Activated T-cell treated with anti-CD3 and anti-CD28 coated beads, Interleukin-2, amount 50 U/mL, for 4 hours (primary cell): Measurements from ENCODE around the gene MAPK8IP3. TPM values are rescaled to one million over a fixed set of nuclear protein-coding genes. Genes with fewer than 3 reads are reported as not detected.

Experiments
- ATAC-seq, 2 donors: fragments of 200-7000 bp; cut with Tn5 transposase; one replicate each; pipeline ENCODE4 v1.10.0; 2021
- DNase-seq: peaks from one replicate; pipeline ENCODE4 v3.0.0-alpha.2; 2020
- H3K27me3 Mint-ChIP-seq: one replicate; pipeline ENCODE4 v1.8.0; 2021; ENCODE audit warnings: low read depth, mixed read lengths
- H3K36me3 Mint-ChIP-seq: one replicate; pipeline ENCODE4 v1.8.0; 2022; ENCODE audit warnings: mixed read lengths; ENCODE audit not compliant: insufficient read depth
- H3K4me1 Mint-ChIP-seq: one replicate; pipeline ENCODE4 v1.8.0; 2021; ENCODE audit warnings: low read depth, mixed read lengths
- H3K4me3 Mint-ChIP-seq: one replicate; pipeline ENCODE4 v1.8.0; 2021; ENCODE audit warnings: mild to moderate bottlenecking, moderate library complexity, mixed read lengths
- H3K9me3 Mint-ChIP-seq: one replicate; pipeline ENCODE4 v1.8.0; 2021; ENCODE audit warnings: mixed read lengths
- total RNA-seq, 3 donors: library from RNA; stranded (reverse); gene quantifications; one replicate each; pipeline ENCODE4 v1.2.1, GENCODE V29; 2021

MAPK8IP3 gene
- total RNA-seq, 3 donors from 2014 or later, result 76.3 to 89.4 (median 78.1) TPM

DNA sequence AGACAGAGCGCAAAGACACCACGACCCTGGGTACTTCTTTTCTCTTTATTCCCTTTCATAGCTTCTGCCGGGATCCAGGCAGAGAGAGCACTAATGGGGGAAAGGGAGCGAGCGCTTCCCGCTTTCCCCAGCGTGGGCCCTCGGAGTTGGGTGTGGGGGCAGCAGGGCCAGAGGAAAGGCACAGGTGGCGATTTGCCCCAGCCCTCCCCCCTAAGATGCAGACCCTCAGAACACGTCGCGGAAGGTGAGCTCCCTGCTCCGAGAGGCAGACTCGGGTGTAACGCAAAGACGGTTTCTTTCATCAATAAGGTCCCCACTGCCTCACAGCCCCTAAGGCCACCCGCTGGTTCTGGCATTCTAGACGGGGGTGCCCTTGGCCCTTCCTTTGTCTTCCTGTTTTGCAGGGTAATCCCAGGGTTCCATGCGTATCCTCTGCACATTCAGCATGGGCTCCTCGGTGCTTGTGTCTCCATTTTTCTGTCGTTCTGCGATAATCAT lies 65.9 kb downstream of the MAPK8IP3 start:
- DNase-seq, result no peak
- Mint-ChIP-seq H3K9me3 (no peaks in the 10 kb centered on the region), H3K27me3 (no peaks in the 10 kb centered on the region), H3K4me1 (peaks cover 14% of the 10 kb centered on the region), H3K4me3 (peak overlapping the region; percentile 100), H3K36me3 (peaks cover 10% of the 10 kb centered on the region)
- no peak for ATAC-seq

DNA sequence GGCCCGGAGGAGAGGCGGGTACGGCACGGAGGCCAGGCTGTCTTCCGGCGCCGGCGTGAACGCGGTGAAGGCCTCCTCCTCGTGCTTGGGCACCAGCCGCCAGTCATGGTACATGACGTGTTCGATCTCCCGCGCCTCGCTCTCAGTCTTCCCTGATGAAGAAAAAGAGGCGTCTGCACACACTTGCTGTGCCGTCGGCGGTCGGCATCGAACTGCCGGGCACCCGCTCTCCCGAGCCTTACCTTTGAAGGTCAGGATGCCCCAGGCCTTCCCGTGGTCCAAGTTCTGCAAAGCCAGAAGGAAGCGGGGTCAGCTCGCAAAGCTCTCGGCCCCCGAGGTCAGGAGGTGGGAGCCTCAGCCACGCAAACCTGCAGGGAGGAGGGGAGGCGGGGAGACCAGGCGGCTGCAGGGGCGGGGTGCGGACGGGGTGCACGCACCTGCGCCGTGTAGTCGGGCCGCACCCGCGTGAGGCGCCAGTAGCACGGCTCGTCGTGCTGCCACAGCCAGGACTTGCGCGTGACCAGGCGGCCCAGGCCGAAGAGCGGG lies 66.4 kb downstream of the MAPK8IP3 start, which contains the start of gene EME2:
TSS of gene EME2 (plus strand) at position 449 of the 546 bp plus-strand sequence. CDS start 418 bp downstream, outside the sequence.
- Mint-ChIP-seq H3K36me3 (peaks cover 7% of the 10 kb centered on the region), H3K27me3 (no peaks in the 10 kb centered on the region), H3K9me3 (no peaks in the 10 kb centered on the region), H3K4me1 (peaks cover 14% of the 10 kb centered on the region), H3K4me3 (peak within 1 kb of the TSS; percentile 100)
- peak; percentile 42 for DNase-seq
- peak; percentile 36 to 39 for ATAC-seq

DNA sequence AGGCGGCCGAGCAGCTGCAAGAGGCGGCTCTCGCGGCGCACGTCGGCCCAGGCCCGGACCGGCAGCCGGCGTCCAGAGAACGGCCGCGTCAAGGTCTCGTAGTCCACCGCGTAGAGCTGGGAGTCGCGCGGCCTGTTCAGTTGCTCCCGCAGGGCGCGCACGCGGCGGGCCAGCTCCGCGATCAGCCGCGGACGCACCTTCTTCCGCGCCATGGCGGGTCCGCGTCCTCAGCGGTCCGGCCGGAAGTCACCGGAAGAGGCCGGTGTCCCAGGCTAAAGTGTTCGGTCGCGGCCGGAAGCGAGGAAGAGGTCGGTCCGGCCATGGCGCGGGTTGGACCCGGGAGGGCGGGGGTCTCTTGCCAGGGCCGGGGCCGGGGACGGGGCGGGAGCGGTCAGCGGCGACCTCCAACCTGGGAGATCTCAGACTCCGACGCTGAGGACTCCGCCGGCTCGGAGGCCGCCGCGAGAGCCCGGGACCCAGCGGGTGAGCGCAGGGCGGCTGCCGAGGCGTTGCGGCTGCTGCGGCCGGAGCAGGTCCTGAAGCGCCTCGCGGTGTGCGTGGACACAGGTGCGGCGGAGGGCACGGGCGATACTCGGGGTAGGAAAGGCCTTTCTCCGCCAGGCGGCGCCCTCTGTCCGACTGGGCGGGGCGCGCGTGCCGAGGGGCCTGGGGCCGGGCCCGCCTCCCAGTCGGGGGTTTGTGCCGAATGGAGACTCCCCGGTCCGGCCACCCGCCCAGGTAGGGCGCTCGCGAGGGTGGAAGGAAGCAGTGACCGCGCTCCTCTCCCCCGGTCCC lies 67.1 kb downstream of the MAPK8IP3 start, which contains the start of gene MRPS34:
TSS of gene MRPS34 (minus strand) at position 227 of the 795 bp plus-strand sequence. CDS start at position 212, 15 bp downstream.
- H3K27me3 Mint-ChIP-seq, result no peaks in the 10 kb centered on the region
- DNase-seq (peak; percentile 71), ATAC-seq (peak; percentile 55 to 59)
- no peaks in the 10 kb centered on the region for H3K9me3 Mint-ChIP-seq
- peaks cover 5% of the 10 kb centered on the region for H3K36me3 Mint-ChIP-seq
- H3K4me1 Mint-ChIP-seq, result peaks cover 14% of the 10 kb centered on the region
- peak within 1 kb of the TSS; percentile 100 for H3K4me3 Mint-ChIP-seq

DNA sequence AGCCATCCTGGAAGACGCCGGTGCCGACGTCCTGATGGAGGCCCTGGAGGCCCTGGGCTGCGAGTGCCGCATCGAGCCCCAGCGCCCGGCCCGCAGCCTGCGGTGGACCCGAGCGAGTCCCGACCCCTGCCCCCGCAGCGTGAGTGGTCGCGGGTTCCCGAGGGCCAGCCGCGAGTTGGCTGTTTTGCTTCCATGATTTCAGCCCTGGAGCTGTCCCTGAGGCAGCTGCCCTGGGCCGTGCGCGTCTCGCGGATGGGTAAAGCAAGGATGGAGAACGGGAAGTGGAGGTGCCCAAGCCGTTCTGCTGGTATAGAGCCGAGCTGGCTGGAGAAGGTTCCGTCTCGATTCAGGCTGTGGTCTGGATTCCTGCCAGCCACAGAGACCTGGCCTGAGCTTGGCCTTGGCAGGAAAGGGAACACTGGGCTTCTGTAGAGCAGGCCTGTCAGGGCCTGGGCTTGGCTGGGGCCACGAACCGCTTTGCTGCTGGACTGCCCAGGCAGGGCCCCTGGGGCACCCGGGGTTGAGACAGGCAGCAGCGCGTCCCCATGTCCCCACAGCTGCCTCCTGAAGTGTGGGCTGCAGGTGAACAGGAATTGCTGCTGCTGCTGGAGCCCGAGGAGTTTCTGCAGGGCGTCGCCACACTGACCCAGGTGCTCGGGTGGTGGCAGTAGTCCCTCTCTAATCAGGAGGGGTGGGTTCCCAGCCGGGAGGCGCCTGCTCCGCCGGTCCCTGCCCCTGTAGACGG lies 67.9 kb downstream of the MAPK8IP3 start:
- ATAC-seq (peak in 1 of 2 donors; percentile 3), DNase-seq (no peak)
- Mint-ChIP-seq H3K36me3 (peaks cover 5% of the 10 kb centered on the region), H3K27me3 (no peaks in the 10 kb centered on the region), H3K4me3 (peak overlapping the region; percentile 100), H3K9me3 (no peaks in the 10 kb centered on the region), H3K4me1 (peaks cover 14% of the 10 kb centered on the region)

DNA sequence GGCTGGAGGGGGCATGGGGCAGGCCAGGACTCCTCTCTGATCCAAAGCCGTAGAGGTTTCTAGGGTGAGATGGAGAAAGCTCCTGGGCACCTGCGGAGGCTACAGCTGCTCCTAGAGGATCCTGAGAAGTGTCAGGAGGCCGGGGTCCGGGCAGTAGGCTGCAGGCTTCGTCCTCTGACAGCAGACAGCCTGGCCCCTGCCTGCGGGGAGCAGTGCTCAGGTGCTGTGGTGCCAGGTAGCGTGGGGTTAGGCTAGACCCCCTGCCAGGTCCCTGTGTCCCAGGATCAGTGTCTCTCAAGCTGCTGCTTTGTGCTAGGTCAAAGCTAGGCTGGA lies 68.4 kb downstream of the MAPK8IP3 start:
- peak overlapping the region; percentile 100 for H3K4me3 Mint-ChIP-seq

DNA sequence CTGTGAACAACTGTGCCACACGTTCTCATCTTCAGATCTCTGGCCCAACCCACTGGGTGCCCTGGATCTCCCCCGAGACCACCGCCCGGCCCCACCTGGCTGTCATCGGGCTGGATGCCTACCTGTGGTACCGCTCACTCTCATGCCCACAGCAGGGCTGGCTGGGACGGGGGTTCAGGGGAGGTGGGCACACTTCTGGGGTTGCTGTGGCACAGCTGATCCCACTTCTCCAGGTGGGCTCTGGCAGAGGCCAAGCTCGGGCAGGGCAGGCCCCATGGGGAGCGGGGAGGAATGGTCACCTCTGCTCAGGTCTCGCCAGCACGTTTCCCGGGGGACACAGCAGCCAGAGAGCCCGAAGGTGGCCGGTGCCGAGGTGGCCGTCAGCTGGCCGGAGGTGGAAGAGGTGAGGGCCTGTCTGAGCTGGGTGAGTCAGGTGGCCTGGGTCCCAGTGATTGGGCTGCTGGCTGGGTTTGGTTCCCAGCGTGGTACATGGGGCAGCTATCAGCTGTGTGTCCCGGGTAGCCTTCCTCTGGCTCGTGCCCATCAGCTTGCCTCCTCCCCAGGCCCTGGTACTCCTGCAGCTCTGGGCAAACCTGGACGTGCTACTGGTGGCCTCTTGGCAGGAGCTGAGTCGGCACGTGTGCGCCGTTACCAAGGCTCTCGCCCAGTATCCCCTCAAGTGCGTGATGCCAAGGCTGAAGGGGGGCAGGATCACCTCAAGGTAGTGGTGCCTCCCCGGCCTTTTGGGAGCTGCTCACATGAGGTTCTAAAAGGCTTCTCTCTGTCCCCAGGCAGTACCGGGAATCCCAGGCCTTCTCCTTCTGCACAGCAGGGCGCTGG lies 69.2 kb downstream of the MAPK8IP3 start:
- H3K4me1 Mint-ChIP-seq, result peaks cover 11% of the 10 kb centered on the region
- H3K36me3 Mint-ChIP-seq, result peaks cover 5% of the 10 kb centered on the region
- DNase-seq (no peak), ATAC-seq (no peak)
- no peaks in the 10 kb centered on the region for H3K9me3 Mint-ChIP-seq
- H3K27me3 Mint-ChIP-seq, result no peaks in the 10 kb centered on the region
- H3K4me3 Mint-ChIP-seq, result peak overlapping the region; percentile 49

More for the DNA sequence above, 68.4 kb downstream of the MAPK8IP3 start:
- Mint-ChIP-seq H3K9me3 (no peaks in the 10 kb centered on the region), H3K36me3 (peaks cover 5% of the 10 kb centered on the region), H3K4me1 (peaks cover 14% of the 10 kb centered on the region), H3K27me3 (no peaks in the 10 kb centered on the region)
- ATAC-seq (no peak), DNase-seq (no peak)

DNA sequence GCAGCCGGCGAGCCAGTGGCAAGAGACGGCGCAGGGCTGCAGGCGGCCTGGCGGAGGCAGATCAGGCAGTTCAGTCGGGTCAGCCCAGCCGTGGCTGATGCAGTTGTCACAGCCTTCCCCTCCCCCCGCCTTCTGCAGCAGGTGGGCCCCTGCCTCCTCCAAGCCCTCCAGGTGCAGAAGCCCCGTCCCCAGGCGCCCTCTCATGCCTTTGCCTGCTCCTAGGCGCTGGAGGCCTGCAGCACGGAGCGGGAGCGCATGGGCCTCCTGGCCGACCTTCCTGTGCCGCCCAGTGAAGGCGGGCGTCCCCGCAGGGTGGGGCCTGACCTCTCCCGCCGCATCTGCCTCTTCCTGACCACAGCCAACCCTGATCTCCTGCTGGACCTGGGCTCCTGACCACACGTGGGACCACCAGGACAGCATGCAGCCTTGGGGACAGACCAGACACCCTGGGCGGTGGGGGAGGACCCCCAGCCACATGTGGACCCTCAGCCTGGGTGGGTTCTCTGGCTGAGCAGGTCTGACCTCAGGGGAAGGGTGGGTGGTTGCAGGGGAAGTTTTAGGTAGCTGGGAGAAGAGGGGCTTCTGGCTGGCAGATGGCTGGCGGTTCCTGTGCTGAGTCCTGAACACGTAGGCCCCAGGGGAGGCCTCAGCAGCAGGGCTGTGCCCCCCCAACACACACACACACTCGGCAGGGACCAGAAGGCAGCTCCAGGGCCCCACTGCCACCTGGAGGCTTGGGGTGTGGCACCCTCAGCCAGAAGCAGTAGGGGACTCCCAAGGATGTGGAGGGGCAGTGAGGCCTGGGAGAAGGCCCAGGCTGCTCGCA lies 70.1 kb downstream of the MAPK8IP3 start:
- Mint-ChIP-seq H3K4me1 (peaks cover 9% of the 10 kb centered on the region), H3K9me3 (no peaks in the 10 kb centered on the region), H3K36me3 (peaks cover 5% of the 10 kb centered on the region), H3K27me3 (no peaks in the 10 kb centered on the region), H3K4me3 (no peak overlapping the region)
- ATAC-seq, result no peak
- no peak for DNase-seq

DNA sequence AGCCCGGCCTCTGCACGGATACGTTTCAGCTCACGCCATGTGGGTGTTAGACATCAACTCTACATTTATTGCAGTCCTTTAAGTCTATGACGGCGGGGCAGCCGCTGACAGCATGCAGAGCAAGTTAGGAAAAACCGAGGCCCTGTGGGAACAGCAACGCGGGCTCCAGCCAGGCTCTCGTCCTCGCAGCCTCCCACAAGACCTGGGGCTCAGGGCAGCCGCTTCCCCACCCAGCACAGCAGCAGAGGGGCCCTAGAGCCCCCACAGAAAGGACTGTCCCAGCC lies 70.6 kb downstream of the MAPK8IP3 start:
- ATAC-seq (no peak), DNase-seq (no peak)
- Mint-ChIP-seq H3K4me1 (peaks cover 11% of the 10 kb centered on the region), H3K36me3 (peaks cover 5% of the 10 kb centered on the region), H3K4me3 (no peak overlapping the region), H3K27me3 (no peaks in the 10 kb centered on the region), H3K9me3 (no peaks in the 10 kb centered on the region)

DNA sequence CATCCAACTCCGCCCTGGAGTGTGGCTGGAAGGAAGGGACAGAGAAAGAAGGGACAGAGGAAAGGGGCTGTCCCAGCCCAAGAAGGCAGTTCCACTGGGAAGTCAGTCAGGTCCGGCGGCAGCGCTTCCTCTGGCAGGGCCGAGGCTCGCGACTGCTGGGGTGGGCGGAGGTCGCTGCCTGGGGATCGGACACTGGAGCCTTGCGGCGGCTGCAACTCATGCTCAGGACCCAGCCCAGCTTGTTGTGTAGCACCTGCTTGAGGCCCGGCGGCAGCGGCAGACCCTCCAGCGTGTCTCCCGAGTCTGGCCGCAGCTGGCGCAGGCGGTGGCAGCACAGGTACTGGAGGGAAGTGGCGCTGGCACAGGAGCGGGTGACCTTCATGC lies 71.0 kb downstream of the MAPK8IP3 start:
- no peaks in the 10 kb centered on the region for H3K27me3 Mint-ChIP-seq
- no peaks in the 10 kb centered on the region for H3K9me3 Mint-ChIP-seq
- DNase-seq, result no peak
- peaks cover 5% of the 10 kb centered on the region for H3K36me3 Mint-ChIP-seq
- H3K4me3 Mint-ChIP-seq, result no peak overlapping the region
- peaks cover 14% of the 10 kb centered on the region for H3K4me1 Mint-ChIP-seq
- no peak for ATAC-seq

DNA sequence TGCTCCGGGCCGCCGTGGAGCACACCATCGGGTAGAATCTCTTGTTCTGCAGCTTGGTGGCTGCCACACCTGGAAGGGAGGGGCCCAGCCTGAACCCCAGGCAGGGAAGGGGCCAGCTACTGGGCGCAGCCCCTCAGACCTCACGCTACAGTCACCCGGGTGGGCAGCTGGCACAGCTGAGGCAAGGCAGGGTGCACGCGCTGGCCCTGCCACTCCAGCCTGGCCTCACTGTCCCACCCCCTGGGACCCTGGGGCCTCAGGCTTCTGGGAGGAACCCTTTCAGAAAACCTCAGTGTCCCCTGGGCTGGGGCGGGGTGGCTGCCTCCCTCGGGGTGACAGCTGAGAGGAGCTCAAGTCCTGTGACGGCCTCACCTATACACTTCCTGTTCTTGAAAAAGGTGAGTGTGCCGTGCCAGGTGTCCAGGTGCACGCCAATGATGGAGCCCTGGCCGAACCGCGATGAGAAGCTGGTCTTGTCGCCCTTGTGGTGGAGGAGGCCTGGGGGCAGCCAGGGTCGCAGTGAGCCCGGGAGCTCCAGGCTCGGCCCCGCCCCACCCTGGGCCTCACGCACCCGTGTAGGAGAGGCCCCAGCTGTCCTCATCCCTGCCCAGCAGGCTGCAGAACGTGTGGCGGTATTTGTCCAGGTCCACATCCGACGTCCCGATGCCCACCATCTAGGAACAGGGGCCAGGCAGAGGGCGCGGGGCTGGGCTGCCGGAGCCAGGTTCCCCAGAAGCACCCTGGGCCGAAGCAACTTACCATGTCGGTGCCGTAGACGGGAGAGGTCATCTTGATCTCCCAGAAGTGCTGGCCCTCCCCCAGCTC lies 71.6 kb downstream of the MAPK8IP3 start:
- Mint-ChIP-seq H3K27me3 (no peaks in the 10 kb centered on the region), H3K4me3 (no peak overlapping the region), H3K4me1 (peaks cover 12% of the 10 kb centered on the region), H3K36me3 (no peaks in the 10 kb centered on the region), H3K9me3 (no peaks in the 10 kb centered on the region)
- DNase-seq (no peak), ATAC-seq (no peak)

DNA sequence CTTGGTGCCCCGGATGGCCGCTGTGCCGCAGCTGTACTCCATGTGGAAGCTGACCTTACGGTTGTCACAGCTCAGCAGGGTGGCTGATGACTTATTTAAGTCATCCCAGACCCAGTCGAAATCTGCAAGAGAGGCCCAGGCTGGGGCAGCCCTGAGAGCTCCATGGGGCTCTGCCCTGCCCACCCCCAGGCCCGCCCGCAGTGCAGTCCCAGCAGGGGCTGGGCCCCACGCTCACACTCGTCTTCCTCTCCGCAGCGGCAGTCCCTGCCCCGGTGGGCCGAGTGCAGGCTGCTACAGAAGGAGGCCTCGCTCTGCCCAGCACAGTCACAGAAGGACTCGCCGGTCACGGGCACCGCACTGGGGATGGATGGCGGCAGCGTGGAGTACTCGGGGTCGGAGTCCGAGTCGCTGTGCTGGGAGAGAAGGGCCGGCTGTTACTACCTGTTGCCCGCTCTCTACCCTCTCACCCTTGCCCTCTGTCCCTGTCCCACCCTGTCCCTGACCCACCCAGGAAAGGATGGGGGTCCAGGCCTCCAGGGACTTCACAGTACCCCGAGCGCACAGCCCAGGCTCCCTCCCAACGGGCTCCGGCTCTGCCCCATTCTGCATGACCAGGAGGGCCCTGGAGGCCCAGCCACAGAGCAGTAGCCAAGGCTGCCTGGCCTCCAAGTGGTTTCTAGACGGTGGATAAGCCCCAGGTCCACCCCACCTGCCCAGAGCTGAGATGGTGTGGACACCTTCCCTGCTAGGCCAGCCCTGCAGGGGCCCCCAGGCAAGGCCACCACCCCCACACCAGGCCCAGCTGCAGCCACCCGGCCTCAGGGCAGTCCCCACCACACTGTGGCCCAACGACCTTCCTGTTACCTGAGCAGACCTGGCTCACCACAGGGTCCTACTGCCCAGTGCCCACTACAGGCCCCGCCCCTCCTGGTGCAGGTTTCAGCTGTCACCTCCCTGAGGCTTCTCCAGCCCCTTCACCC lies 72.5 kb downstream of the MAPK8IP3 start:
- no peaks in the 10 kb centered on the region for H3K9me3 Mint-ChIP-seq

DNA sequence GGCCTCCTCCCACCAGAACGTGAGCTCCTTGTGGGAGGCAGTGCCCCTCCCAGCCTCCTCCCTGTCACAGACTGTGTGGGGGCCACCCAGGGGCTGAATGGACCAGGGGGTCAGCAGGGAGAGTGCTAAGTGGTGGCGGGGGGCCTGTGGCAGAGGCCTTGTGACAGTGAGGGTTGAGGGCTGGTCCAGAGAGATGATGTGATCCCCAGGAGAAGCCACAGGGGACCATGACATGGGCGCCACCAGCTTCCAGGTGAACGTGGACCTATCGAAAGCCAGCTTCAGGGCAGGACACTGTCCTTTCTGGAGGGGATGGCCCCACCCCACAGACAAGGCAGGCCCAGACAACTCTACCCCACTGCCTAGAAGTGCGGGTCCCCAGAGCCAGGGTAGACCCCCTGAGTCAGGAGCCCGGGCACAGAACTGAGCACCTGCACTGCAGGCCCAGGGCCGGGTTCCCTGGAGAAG lies 73.3 kb downstream of the MAPK8IP3 start:
- no peak for DNase-seq
- no peaks in the 10 kb centered on the region for H3K27me3 Mint-ChIP-seq
- ATAC-seq, result no peak
- H3K9me3 Mint-ChIP-seq, result no peaks in the 10 kb centered on the region
- H3K4me3 Mint-ChIP-seq, result no peak overlapping the region
- peaks cover 18% of the 10 kb centered on the region for H3K4me1 Mint-ChIP-seq
- no peaks in the 10 kb centered on the region for H3K36me3 Mint-ChIP-seq

More for the DNA sequence above, 72.5 kb downstream of the MAPK8IP3 start:
- H3K4me1 Mint-ChIP-seq, result peaks cover 18% of the 10 kb centered on the region
- H3K27me3 Mint-ChIP-seq, result no peaks in the 10 kb centered on the region
- no peak overlapping the region for H3K4me3 Mint-ChIP-seq
- ATAC-seq, result no peak
- DNase-seq, result no peak
- H3K36me3 Mint-ChIP-seq, result no peaks in the 10 kb centered on the region
